ENCODE results near the gene SRSF6.

SRSF6 gene

GRCh38 chr20:43462660-43463526 lies 5.2 kb downstream of the SRSF6 start:
- Histone ChIP-seq H3K27me3 (ENCODE audit: control insufficient read depth in 1 of 2, insufficient read depth in 2 of 2, low read length in 2 of 2) (no peaks in the 10 kb centered on the region), H3K27ac (ENCODE audit: low read depth, low read length) (no peak overlapping the region), H3K4me3 (ENCODE audit: low read depth in 1 of 2, low read length in 2 of 2) (no peak overlapping the region), H3K4me1 (ENCODE audit: insufficient read depth, low read length) (peaks cover 5% of the 10 kb centered on the region), H3K36me3 (ENCODE audit: insufficient read depth, low read length) (peaks cover 77% of the 10 kb centered on the region), H3K9me3 (ENCODE audit: low read length) (no peaks in the 10 kb centered on the region), H3K9ac (ENCODE audit: low read length) (no peak overlapping the region)

- Histone ChIP-seq H3K4me1 (ENCODE audit: insufficient read depth, low read length) (peaks cover 5% of the 10 kb centered on the region), H3K36me3 (ENCODE audit: insufficient read depth, low read length) (peaks cover 77% of the 10 kb centered on the region)
These were observed 6.0 kb downstream of the SRSF6 start for GRCh38 chr20:43463527-43464218.

GRCh38 chr20:43464219-43464790 lies 6.6 kb downstream of the SRSF6 start:
- peaks cover 73% of the 10 kb centered on the region for H3K36me3 ChIP-seq (ENCODE audit: insufficient read depth, low read length)
- peaks cover 1% of the 10 kb centered on the region for H3K4me1 ChIP-seq (ENCODE audit: insufficient read depth, low read length)
- no peaks in the 10 kb centered on the region for H3K27me3 ChIP-seq (ENCODE audit: control insufficient read depth in 1 of 2, insufficient read depth in 2 of 2, low read length in 2 of 2)
- no peak overlapping the region for H3K27ac ChIP-seq (ENCODE audit: low read depth, low read length)
- H3K9ac ChIP-seq (ENCODE audit: low read length), result no peak overlapping the region
- H3K9me3 ChIP-seq (ENCODE audit: low read length), result no peaks in the 10 kb centered on the region
- H3K4me3 ChIP-seq (ENCODE audit: low read depth in 1 of 2, low read length in 2 of 2), result no peak overlapping the region

More at GRCh38 chr20:43463527-43464218, 6.0 kb downstream of the SRSF6 start:
- H3K9me3 ChIP-seq (ENCODE audit: low read length), result no peaks in the 10 kb centered on the region
- no peak overlapping the region for H3K4me3 ChIP-seq (ENCODE audit: low read depth in 1 of 2, low read length in 2 of 2)
- no peaks in the 10 kb centered on the region for H3K27me3 ChIP-seq (ENCODE audit: control insufficient read depth in 1 of 2, insufficient read depth in 2 of 2, low read length in 2 of 2)
- no peak overlapping the region for H3K9ac ChIP-seq (ENCODE audit: low read length)
- H3K27ac ChIP-seq (ENCODE audit: low read depth, low read length), result no peak overlapping the region

- Histone ChIP-seq H3K27ac (ENCODE audit: low read depth, low read length) (no peak overlapping the region), H3K27me3 (ENCODE audit: control insufficient read depth in 1 of 2, insufficient read depth in 2 of 2, low read length in 2 of 2) (no peaks in the 10 kb centered on the region), H3K4me3 (ENCODE audit: low read depth in 1 of 2, low read length in 2 of 2) (no peak overlapping the region), H3K36me3 (ENCODE audit: insufficient read depth, low read length) (peaks cover 65% of the 10 kb centered on the region), H3K9me3 (ENCODE audit: low read length) (no peaks in the 10 kb centered on the region), H3K4me1 (ENCODE audit: insufficient read depth, low read length) (no peaks in the 10 kb centered on the region), H3K9ac (ENCODE audit: low read length) (no peak overlapping the region)
These were observed 7.9 kb downstream of the SRSF6 start for GRCh38 chr20:43465625-43465943.

DNA sequence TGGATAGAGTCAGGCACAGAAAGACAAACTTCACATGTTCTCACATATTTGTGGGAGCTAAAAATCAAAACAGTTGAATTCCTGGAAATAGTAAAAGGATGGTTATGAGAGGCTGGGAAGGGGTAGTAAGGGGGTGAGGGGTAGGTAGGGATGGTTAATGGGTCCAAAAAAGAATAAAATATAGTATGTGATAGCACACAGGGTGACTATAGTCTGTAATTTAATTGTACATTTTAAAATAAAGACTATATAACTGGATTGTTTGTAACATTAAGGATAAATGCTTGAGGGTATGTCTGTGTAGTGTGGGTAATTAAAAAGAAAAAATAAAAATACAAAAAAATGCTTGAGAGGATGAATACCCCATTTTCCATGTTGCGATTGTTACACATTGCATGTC lies 9.9 kb downstream of the SRSF6 start:
- peaks cover 53% of the 10 kb centered on the region for H3K36me3 ChIP-seq (ENCODE audit: insufficient read depth, low read length)
- H3K9me3 ChIP-seq (ENCODE audit: low read length), result no peaks in the 10 kb centered on the region
- no peak overlapping the region for H3K9ac ChIP-seq (ENCODE audit: low read length)
- H3K27me3 ChIP-seq (ENCODE audit: control insufficient read depth in 1 of 2, insufficient read depth in 2 of 2, low read length in 2 of 2), result no peaks in the 10 kb centered on the region
- H3K4me3 ChIP-seq (ENCODE audit: low read depth in 1 of 2, low read length in 2 of 2), result no peak overlapping the region
- H3K27ac ChIP-seq (ENCODE audit: low read depth, low read length), result no peak overlapping the region
- H3K4me1 ChIP-seq (ENCODE audit: insufficient read depth, low read length), result no peaks in the 10 kb centered on the region

GRCh38 chr20:43472671-43473380 lies 15.1 kb downstream of the SRSF6 start:
- Histone ChIP-seq H3K36me3 (ENCODE audit: insufficient read depth, low read length) (peaks cover 9% of the 10 kb centered on the region), H3K27me3 (ENCODE audit: control insufficient read depth in 1 of 2, insufficient read depth in 2 of 2, low read length in 2 of 2) (no peaks in the 10 kb centered on the region), H3K4me3 (ENCODE audit: low read depth in 1 of 2, low read length in 2 of 2) (no peak overlapping the region), H3K27ac (ENCODE audit: low read depth, low read length) (no peak overlapping the region), H3K4me1 (ENCODE audit: insufficient read depth, low read length) (no peaks in the 10 kb centered on the region), H3K9ac (ENCODE audit: low read length) (no peak overlapping the region), H3K9me3 (ENCODE audit: low read length) (no peaks in the 10 kb centered on the region)

- no peaks in the 10 kb centered on the region for H3K27me3 ChIP-seq (ENCODE audit: control insufficient read depth in 1 of 2, insufficient read depth in 2 of 2, low read length in 2 of 2)
- H3K9me3 ChIP-seq (ENCODE audit: low read length), result no peaks in the 10 kb centered on the region
These were observed 15.6 kb downstream of the SRSF6 start for GRCh38 chr20:43473381-43473704.

DNA sequence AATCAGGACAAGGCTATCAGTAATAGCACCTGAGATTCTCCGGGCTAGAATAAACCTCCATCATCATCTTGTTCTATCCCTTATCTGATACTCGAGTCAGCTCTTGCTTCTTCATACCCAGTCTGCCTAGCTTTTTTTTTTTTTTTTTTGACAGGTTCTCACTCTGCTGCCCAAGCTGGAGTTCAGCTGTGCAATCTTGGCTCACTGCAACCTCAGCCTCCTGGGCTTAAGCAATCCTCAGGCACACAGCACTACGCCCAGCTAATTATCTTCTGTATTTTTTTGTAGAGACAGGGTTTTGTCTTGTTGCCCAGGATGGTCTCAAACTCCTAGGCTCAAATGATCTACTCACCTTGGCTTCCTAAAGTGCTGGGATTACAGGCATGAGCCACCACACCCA lies 19.5 kb downstream of the SRSF6 start:
- Histone ChIP-seq H3K27ac (ENCODE audit: low read depth, low read length) (no peak overlapping the region), H3K4me3 (ENCODE audit: low read depth in 1 of 2, low read length in 2 of 2) (no peak overlapping the region), H3K9me3 (ENCODE audit: low read length) (no peaks in the 10 kb centered on the region), H3K36me3 (ENCODE audit: insufficient read depth, low read length) (no peaks in the 10 kb centered on the region), H3K9ac (ENCODE audit: low read length) (no peak overlapping the region), H3K4me1 (ENCODE audit: insufficient read depth, low read length) (no peaks in the 10 kb centered on the region), H3K27me3 (ENCODE audit: control insufficient read depth in 1 of 2, insufficient read depth in 2 of 2, low read length in 2 of 2) (no peaks in the 10 kb centered on the region)

More at GRCh38 chr20:43473381-43473704, 15.6 kb downstream of the SRSF6 start:
- Histone ChIP-seq H3K36me3 (ENCODE audit: insufficient read depth, low read length) (peaks cover 9% of the 10 kb centered on the region), H3K4me3 (ENCODE audit: low read depth in 1 of 2, low read length in 2 of 2) (no peak overlapping the region), H3K27ac (ENCODE audit: low read depth, low read length) (no peak overlapping the region), H3K4me1 (ENCODE audit: insufficient read depth, low read length) (no peaks in the 10 kb centered on the region), H3K9ac (ENCODE audit: low read length) (no peak overlapping the region)

DNA sequence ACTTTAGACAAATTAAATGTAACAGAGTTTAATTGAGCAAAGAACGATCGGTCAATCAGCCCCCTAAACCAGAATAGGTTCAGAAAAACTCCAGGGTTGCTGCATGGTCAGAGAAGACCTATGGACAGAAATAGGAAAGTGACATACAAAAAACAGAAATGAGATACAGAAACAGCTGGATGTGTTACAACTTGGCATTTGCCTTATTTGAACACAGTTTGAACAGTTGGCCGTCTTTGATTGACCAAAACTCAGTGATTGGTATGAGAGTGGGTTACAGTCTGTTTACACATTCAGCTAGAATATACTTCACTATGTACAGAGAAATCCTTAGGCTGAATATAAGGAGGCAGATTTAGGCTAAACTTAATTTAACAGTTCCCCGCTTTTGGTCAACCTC lies 19.9 kb downstream of the SRSF6 start:
- no peaks in the 10 kb centered on the region for H3K27me3 ChIP-seq (ENCODE audit: control insufficient read depth in 1 of 2, insufficient read depth in 2 of 2, low read length in 2 of 2)
- H3K4me1 ChIP-seq (ENCODE audit: insufficient read depth, low read length), result no peaks in the 10 kb centered on the region
- no peaks in the 10 kb centered on the region for H3K36me3 ChIP-seq (ENCODE audit: insufficient read depth, low read length)
- H3K9ac ChIP-seq (ENCODE audit: low read length), result no peak overlapping the region
- no peaks in the 10 kb centered on the region for H3K9me3 ChIP-seq (ENCODE audit: low read length)
- no peak overlapping the region for H3K27ac ChIP-seq (ENCODE audit: low read depth, low read length)
- H3K4me3 ChIP-seq (ENCODE audit: low read depth in 1 of 2, low read length in 2 of 2), result no peak overlapping the region

DNA sequence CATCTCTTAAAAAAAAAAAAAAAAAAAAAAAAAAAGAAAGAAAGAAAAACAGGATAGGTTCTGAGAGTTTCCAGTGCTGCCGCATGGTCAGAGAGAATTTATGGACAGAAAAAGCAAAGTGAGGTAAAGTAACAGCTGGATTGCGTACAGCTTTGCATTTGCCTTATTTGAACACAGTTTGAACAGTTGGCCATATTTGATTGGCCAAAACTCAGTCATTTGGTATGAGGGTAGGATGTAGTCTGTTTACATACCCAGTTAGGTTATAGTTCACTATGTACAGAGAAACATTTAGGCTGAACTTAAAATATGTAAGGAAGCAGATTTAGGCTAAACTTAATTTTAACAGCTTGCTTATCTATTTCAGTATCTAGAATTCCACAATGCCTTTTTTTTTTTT lies 32.3 kb downstream of the SRSF6 start:
- no peak overlapping the region for H3K27ac ChIP-seq (ENCODE audit: low read depth, low read length)
- H3K27me3 ChIP-seq (ENCODE audit: control insufficient read depth in 1 of 2, insufficient read depth in 2 of 2, low read length in 2 of 2), result no peaks in the 10 kb centered on the region
- H3K4me1 ChIP-seq (ENCODE audit: insufficient read depth, low read length), result no peaks in the 10 kb centered on the region
- no peak overlapping the region for H3K4me3 ChIP-seq (ENCODE audit: low read depth in 1 of 2, low read length in 2 of 2)
- H3K9me3 ChIP-seq (ENCODE audit: low read length), result no peaks in the 10 kb centered on the region
- H3K36me3 ChIP-seq (ENCODE audit: insufficient read depth, low read length), result no peaks in the 10 kb centered on the region
- no peak overlapping the region for H3K9ac ChIP-seq (ENCODE audit: low read length)

DNA sequence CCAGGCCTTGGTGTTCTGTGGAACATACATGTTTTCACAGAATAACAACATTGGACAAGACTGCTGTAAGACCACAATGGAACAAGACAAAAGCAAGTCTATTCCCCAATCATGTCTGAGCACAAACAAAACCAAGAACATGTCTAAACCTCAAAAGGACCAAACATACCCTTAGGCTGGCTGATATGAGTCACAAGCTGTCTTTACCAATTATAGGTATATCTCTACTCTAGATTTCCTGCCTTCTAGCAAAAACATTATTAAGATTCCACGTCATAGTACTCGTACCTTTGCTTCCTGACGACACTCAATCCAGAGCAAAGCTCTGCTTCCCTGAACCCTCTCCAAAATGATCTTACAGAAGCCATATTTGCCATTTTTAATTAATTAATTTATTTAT lies 34.4 kb downstream of the SRSF6 start:
- H3K36me3 ChIP-seq (ENCODE audit: insufficient read depth, low read length), result no peaks in the 10 kb centered on the region
- no peak overlapping the region for H3K27ac ChIP-seq (ENCODE audit: low read depth, low read length)
- no peaks in the 10 kb centered on the region for H3K9me3 ChIP-seq (ENCODE audit: low read length)
- H3K9ac ChIP-seq (ENCODE audit: low read length), result no peak overlapping the region
- no peaks in the 10 kb centered on the region for H3K27me3 ChIP-seq (ENCODE audit: control insufficient read depth in 1 of 2, insufficient read depth in 2 of 2, low read length in 2 of 2)
- no peaks in the 10 kb centered on the region for H3K4me1 ChIP-seq (ENCODE audit: insufficient read depth, low read length)
- H3K4me3 ChIP-seq (ENCODE audit: low read depth in 1 of 2, low read length in 2 of 2), result no peak overlapping the region

Measured in muscle layer of colon (tissue), 2 donors.